Measurements from ENCODE around the gene LEFTY1. TPM values are rescaled to one million over a fixed set of nuclear protein-coding genes. Genes with fewer than 3 reads are reported as not detected.
A peak's percentile ranks its signal among the peaks of the same experiment; 100 is the strongest.

LEFTY1 gene
- total and polyA plus RNA-seq, 2 of the 13 experiments (the other 11 are each of a cell fraction or from before 2014, with no cell fraction given) = 0.29 to 0.79 TPM

DNA sequence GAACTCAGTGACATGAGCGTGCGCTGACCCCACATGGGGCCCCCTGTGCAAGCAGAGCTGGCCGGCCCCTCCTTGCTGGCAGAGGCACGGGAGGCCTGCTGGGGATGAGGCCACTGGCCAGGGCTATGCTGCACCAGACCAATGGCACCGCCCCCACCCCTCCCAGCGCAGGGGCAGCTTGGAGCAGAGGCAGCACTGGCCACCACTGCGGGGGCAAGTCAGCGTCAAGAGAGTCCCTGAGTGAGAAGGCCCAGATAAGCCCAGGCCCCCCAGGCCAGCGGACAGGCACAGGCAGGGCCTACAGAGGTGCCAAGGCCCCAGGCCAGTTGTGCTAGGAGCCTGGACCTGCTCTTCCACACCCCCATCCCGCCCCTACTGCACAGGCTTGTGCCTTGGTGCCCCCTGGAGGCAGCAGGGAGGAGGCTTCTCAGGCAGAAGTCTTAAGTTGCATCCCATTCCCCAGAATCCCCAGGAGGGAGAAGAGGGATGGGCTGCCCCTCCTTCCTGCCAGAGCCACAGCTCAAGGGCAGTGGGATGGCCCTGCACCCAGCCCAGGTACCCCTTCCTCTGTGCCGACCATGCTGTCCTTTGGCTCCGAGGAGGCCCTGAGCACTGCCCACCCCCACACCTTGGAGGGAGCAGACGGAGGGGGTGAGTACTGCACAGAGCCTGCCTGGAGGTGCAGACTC, 43.2 kb downstream of the LEFTY1 start (continued):
- TF ChIP-seq, protein P1, sequence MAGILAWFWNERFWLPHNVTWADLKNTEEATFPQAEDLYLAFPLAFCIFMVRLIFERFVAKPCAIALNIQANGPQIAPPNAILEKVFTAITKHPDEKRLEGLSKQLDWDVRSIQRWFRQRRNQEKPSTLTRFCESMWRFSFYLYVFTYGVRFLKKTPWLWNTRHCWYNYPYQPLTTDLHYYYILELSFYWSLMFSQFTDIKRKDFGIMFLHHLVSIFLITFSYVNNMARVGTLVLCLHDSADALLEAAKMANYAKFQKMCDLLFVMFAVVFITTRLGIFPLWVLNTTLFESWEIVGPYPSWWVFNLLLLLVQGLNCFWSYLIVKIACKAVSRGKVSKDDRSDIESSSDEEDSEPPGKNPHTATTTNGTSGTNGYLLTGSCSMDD (CRISPR knock-in tag; IDR thresholded peaks at IDR 0.05) = no peak
- TF ChIP-seq MIXL1 (CRISPR knock-in tag; IDR thresholded peaks at IDR 0.05) = 0 out of 2 replicates have a peak, but pooled peaks have one; percentile 27
- TF ChIP-seq SKI (IDR thresholded peaks at IDR 0.05; ENCODE audit: partially characterized antibody) = no peak
- TF ChIP-seq SNAI1 (CRISPR knock-in tag; IDR thresholded peaks at IDR 0.05; ENCODE audit: borderline replicate concordance) = no peak
- TF ChIP-seq, protein P2, sequence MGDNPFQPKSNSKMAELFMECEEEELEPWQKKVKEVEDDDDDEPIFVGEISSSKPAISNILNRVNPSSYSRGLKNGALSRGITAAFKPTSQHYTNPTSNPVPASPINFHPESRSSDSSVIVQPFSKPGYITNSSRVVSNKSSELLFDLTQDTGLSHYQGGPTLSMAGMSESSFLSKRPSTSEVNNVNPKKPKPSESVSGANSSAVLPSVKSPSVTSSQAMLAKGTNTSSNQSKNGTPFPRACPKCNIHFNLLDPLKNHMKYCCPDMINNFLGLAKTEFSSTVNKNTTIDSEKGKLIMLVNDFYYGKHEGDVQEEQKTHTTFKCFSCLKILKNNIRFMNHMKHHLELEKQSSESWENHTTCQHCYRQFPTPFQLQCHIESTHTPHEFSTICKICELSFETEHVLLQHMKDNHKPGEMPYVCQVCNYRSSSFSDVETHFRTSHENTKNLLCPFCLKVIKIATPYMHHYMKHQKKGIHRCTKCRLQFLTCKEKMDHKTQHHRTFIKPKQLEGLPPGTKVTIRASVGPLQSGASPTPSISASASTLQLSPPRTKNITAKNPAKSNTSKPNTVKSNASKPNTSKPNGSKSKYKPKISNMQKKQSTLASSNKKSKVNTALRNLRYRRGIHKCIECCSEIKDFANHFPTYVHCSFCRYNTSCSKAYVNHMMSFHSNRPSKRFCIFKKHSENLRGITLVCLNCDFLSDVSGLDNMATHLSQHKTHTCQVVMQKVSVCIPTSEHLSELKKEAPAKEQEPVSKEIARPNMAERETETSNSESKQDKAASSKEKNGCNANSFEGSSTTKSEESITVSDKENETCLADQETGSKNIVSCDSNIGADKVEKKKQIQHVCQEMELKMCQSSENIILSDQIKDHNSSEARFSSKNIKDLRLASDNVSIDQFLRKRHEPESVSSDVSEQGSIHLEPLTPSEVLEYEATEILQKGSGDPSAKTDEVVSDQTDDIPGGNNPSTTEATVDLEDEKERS (CRISPR knock-in tag; IDR thresholded peaks at IDR 0.05) = no peak
- no peak for TF ChIP-seq TSC22D2 (CRISPR knock-in tag; IDR thresholded peaks at IDR 0.05; ENCODE audit: borderline replicate concordance)
- no peak for TF ChIP-seq PLRG1 (conservative IDR thresholded peaks at IDR 0.05)
- TF ChIP-seq, protein P3, sequence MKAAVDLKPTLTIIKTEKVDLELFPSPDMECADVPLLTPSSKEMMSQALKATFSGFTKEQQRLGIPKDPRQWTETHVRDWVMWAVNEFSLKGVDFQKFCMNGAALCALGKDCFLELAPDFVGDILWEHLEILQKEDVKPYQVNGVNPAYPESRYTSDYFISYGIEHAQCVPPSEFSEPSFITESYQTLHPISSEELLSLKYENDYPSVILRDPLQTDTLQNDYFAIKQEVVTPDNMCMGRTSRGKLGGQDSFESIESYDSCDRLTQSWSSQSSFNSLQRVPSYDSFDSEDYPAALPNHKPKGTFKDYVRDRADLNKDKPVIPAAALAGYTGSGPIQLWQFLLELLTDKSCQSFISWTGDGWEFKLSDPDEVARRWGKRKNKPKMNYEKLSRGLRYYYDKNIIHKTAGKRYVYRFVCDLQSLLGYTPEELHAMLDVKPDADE (CRISPR knock-in tag; IDR thresholded peaks at IDR 0.05) = no peak
- TF ChIP-seq ZNF34 (CRISPR knock-in tag; IDR thresholded peaks at IDR 0.05; ENCODE audit: borderline replicate concordance) = no peak
- TF ChIP-seq, protein P4, sequence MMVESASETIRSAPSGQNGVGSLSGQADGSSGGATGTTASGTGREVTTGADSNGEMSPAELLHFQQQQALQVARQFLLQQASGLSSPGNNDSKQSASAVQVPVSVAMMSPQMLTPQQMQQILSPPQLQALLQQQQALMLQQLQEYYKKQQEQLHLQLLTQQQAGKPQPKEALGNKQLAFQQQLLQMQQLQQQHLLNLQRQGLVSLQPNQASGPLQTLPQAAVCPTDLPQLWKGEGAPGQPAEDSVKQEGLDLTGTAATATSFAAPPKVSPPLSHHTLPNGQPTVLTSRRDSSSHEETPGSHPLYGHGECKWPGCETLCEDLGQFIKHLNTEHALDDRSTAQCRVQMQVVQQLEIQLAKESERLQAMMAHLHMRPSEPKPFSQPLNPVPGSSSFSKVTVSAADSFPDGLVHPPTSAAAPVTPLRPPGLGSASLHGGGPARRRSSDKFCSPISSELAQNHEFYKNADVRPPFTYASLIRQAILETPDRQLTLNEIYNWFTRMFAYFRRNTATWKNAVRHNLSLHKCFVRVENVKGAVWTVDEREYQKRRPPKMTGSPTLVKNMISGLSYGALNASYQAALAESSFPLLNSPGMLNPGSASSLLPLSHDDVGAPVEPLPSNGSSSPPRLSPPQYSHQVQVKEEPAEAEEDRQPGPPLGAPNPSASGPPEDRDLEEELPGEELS (CRISPR knock-in tag; IDR thresholded peaks at IDR 0.05) = no peak
- TF ChIP-seq ZNF510 (CRISPR knock-in tag; IDR thresholded peaks at IDR 0.05; ENCODE audit: low read depth) = no peak
- TF ChIP-seq NFIC (IDR thresholded peaks at IDR 0.05; ENCODE audit: low read length) = no peak
- no peak for TF ChIP-seq CENPX (CRISPR knock-in tag; IDR thresholded peaks at IDR 0.05)
- TF ChIP-seq ZNF260 (CRISPR knock-in tag; IDR thresholded peaks at IDR 0.05; ENCODE audit: borderline replicate concordance, low read depth) = no peak
- TF ChIP-seq KDM5A (IDR thresholded peaks at IDR 0.05; ENCODE audit: borderline replicate concordance, low read length) = no peak
- TF ChIP-seq GPN1 (CRISPR knock-in tag; IDR thresholded peaks at IDR 0.05; ENCODE audit: borderline replicate concordance) = no peak
- TF ChIP-seq NR2F2 (IDR thresholded peaks at IDR 0.05; ENCODE audit: borderline replicate concordance, low read depth) = no peak
- TF ChIP-seq NFYC (CRISPR knock-in tag; IDR thresholded peaks at IDR 0.05) = no peak
- TF ChIP-seq ZNF331 (CRISPR knock-in tag; IDR thresholded peaks at IDR 0.05) = no peak
